ENCODE results near the gene TMEM9.
"Not testable (repeated sequence)": the region's sequence is repeated elsewhere in the genome, so short reads cannot be mapped to it uniquely, and the experiment has no call there.

Gene TMEM9

GRCh38 chr1:201172999-201173610 is 18.8 kb upstream of the TMEM9 start:
- DNase-seq (ENCODE audit: low read depth): no peak

- no peak for DNase-seq (ENCODE audit: low read depth)
Measured at GRCh38 chr1:201172326-201172725, 18.1 kb upstream of the TMEM9 start.

- DNase-seq (ENCODE audit: low read depth): no peak
Measured at GRCh38 chr1:201171063-201172036, 17.1 kb upstream of the TMEM9 start.

GRCh38 chr1:201170533-201171062 is 16.3 kb upstream of the TMEM9 start:
- DNase-seq (ENCODE audit: low read depth): peak; percentile 68

GRCh38 chr1:201169971-201170532 is 15.8 kb upstream of the TMEM9 start:
- DNase-seq (ENCODE audit: low read depth): no peak

- no peak for DNase-seq (ENCODE audit: low read depth)
Measured at GRCh38 chr1:201169203-201169602, 14.9 kb upstream of the TMEM9 start.

GRCh38 chr1:201167041-201167991 is 13.0 kb upstream of the TMEM9 start:
- DNase-seq (ENCODE audit: low read depth): no peak

- no peak for DNase-seq (ENCODE audit: low read depth)
Measured at GRCh38 chr1:201164645-201165044, 10.4 kb upstream of the TMEM9 start.

GRCh38 chr1:201163707-201164106 is 9.4 kb upstream of the TMEM9 start:
- DNase-seq (ENCODE audit: low read depth): no peak

- DNase-seq (ENCODE audit: low read depth): not testable (repeated sequence)
Measured at GRCh38 chr1:201163036-201163435, 8.8 kb upstream of the TMEM9 start.

- DNase-seq (ENCODE audit: low read depth): no peak
Measured at GRCh38 chr1:201157949-201158348, 3.7 kb upstream of the TMEM9 start.

GRCh38 chr1:201156819-201157218 is 2.5 kb upstream of the TMEM9 start:
- no peak for DNase-seq (ENCODE audit: low read depth)

GRCh38 chr1:201156346-201156745 is 2.1 kb upstream of the TMEM9 start:
- DNase-seq (ENCODE audit: low read depth): no peak

GRCh38 chr1:201155354-201155753 is 1.1 kb upstream of the TMEM9 start:
- no peak for DNase-seq (ENCODE audit: low read depth)

GRCh38 chr1:201153474-201154388 is 543 bp downstream of the TMEM9 start:
- peak; percentile 19 for DNase-seq (ENCODE audit: low read depth)

GRCh38 chr1:201149400-201149799 is 4.9 kb downstream of the TMEM9 start:
- DNase-seq (ENCODE audit: low read depth): no peak

- DNase-seq (ENCODE audit: low read depth): no peak
Measured at GRCh38 chr1:201147396-201148015, 6.8 kb downstream of the TMEM9 start.

GRCh38 chr1:201146626-201147390 is 7.5 kb downstream of the TMEM9 start:
- DNase-seq (ENCODE audit: low read depth): no peak

GRCh38 chr1:201145816-201146215 is 8.5 kb downstream of the TMEM9 start:
- no peak for DNase-seq (ENCODE audit: low read depth)

All from HS-27A (cell line).